HG03097 (cell line): ENCODE results near the gene ALOX12B.
"Not testable (repeated sequence)": the region's sequence is repeated elsewhere in the genome, so short reads cannot be mapped to it uniquely, and the experiment has no call there.

ENCODE experiments used
- ATAC-seq: cut with Tn5 transposase; IDR thresholded peaks from one replicate; pipeline ENCODE4 v1.9.1; 2021; ENCODE audit not compliant: unreplicated experiment, low FRiP score

The ALOX12B gene

DNA sequence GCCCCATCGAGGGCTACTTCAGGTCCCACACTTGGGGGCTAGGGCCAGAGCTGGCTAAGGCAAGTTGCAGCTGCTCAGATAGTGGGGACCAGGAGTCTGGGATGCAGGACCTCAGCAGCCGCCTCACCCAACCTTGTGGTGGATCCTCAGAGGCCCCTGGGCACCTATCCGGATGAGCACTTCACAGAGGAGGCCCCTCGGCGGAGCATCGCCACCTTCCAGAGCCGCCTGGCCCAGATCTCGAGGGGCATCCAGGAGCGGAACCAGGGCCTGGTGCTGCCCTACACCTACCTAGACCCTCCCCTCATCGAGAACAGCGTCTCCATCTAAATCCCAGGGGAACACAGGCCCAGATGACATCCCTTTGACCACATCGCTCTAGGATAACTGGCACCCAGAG, 39.3 kb downstream of the ALOX12B start:
- no peak for ATAC-seq

DNA sequence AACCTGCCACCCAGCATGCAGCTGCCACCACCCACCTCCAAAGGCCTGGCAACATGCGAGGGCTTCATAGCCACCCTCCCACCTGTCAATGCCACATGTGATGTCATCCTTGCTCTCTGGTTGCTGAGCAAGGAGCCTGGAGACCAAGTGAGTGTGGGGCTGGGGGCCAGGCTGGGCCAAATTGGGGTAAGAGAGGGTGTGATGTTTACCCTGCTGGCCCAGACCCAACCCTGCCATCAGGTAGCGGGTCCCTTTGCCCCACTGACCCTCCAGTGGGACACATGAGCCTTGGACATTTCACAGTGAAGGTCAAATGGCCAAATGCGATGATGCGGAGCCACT, 39.8 kb downstream of the ALOX12B start:
- ATAC-seq, result no peak

DNA sequence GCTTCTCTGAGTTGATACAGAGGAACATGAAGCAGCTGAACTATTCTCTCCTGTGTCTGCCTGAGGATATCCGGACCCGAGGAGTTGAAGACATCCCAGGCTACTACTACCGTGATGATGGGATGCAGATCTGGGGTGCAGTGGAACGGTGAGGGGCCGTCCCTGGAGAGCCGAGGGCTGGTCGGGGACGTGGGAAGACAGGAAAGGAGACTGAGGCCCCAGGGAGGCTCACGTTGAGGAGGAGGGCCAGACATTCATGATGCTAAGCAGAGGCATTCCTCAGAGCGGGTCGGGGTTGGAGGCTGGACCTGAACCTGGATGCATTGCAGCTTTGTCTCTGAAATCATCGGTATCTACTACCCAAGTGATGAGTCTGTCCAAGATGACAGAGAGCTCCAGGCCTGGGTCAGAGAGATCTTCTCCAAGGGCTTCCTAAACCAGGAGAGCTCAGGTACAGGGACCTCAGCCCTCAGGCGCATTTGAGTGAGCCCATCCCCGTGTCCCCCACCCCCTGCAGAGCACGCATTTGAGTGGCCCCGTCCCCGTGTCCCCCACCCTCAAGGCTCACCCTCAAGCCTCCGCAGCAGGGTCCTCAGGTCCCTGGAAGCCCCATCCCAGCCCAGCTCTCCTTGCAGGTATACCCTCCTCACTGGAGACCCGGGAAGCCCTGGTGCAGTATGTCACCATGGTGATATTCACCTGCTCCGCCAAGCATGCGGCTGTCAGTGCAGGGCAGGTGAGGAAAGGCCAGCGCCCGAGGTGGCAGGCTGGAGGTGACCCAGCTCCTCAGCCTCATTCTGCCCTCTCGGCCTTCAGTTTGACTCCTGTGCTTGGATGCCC, 40.4 kb downstream of the ALOX12B start:
- ATAC-seq, result no peak

DNA sequence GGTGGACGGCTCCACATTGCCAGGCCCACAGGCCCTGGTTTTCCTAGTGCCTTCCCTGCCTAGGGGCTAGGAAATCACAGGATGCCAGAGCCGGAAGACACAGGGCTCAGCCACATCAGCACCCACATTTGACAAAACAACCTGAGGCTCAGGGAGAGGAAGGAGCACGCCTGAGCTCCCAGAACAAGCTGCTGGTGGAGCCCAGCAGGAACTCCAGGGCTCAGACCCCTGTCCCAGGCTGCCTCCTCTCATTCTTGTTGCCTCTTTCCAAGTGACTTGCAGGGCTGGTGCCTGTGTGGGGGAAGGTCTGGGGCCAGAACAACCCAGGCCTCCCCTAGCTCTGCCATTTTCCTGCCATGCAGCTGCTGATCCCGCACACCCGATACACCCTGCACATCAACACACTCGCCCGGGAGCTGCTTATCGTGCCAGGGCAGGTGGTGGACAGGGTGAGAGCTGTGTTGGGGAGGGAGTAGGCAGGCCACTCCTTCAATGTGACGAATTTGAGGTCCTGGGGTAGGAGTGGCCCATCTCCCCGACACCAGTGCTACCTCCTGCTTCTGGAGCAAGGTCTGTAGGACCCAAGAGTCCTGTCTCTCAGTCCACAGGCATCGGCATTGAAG, 41.1 kb downstream of the ALOX12B start:
- ATAC-seq, result no peak

DNA sequence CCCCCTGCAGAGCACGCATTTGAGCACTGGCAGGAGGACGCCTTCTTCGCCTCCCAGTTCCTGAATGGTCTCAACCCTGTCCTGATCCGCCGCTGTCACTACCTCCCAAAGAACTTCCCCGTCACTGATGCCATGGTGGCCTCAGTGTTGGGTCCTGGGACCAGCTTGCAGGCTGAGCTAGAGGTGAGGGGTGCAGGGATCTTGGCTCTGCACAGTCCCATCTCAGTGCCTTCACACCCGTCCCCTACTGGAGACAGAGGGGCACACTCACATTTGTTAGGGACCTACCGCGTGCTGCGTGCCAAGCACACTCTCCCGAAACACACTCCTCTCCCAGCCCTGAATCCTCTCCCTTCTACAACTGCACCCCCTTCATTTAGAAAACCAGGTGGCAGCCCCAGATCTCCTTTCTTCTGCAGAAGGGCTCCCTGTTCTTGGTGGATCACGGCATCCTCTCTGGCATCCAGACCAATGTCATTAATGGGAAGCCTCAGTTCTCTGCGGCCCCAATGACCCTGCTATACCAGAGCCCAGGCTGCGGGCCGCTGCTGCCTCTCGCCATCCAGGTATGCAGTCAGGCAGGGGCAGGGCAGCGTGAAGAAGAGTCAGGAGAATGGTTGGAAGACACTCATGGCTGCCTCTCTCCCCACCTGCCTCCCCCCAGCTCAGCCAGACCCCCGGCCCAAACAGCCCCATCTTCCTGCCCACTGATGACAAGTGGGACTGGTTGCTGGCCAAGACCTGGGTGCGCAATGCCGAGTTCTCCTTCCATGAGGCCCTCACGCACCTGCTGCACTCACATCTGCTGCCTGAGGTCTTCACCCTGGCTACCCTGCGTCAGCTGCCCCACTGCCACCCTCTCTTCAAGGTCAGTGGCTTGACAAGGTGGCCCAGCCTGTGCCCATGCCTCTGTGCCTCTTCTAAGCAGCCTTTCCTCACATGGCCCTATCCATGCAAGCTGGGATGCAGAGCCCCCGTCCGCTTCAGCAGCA, 42.4 kb downstream of the ALOX12B start:
- ATAC-seq, result no peak

DNA sequence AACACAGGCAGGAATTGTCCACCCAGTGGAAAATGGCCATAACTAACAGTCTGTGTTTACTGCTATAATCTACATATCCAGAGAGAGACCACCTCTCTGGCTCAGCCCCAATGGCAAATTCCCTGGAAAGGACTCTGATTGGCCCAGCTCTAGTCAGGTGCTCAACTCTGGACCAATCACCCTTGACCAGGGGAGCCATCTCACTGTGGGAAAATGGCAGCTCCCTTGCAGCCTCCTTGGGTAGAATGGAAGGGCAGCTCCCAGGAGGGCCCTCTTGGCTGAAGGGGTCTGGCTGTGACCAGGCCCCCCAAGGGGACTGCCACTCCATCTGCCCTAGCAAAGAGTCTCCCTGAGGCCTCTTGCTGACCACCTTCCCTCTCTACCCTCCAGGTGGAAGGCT, 45.5 kb downstream of the ALOX12B start:
- no peak for ATAC-seq

DNA sequence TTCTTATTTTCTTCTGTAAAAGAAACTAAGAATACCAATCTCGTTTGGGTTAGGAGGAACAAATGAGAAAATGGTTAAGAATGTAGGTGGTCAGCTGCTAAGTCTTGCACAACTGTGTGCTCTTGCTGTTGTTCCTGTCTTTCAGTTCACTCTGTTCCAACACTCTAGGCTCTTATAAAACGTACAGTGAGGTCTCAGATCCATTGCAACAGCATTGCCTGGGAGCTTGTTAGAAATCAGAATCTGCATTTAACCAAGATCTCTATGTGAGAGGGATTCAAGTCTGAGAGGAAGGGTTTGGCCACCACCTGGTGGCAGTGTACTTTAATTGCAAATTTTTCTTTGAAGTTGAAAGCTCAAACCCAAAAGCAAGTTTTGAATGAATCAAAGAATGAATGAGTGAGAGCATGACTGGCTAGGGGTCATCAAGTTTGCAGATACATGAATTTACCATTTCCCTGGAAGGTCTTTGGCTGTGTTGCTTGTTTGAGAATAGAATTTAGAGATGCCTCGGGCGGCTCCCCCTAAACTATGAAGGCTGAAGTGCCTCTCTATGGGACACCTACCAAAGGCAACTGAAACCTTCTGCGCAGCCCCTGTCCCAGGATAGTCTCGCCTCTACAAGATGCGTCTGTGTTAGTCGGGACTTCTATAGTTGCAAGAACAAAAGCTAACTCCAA, 46.1 kb downstream of the ALOX12B start:
- ATAC-seq, result no peak

DNA sequence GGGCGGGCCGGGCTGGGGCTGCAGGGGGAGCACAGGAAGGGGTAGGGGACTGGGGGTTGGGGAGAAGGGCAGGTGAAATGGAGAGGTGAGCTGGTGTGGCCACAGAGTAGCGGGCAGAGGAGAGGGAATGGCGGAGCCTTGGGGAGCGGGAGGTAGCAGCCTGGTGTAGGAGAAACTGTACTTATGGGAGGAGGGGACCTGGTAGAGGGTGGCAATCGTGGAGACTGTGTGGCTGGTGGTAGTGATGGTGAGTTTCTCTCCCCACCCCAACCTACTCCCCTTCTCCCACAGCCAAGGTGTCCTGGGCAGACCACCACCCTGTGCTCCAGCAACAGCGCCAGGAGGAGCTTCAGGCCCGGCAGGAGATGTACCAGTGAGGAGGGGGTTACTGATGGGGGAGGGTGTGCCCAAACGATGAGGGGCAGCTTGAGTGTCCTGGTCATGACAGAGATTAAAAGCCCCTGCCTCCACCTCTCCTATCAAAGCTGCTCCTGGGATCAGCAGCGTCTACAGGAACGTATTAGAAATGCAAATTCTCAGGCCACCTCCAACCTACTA, 47.8 kb downstream of the ALOX12B start:
- ATAC-seq, result no peak

DNA sequence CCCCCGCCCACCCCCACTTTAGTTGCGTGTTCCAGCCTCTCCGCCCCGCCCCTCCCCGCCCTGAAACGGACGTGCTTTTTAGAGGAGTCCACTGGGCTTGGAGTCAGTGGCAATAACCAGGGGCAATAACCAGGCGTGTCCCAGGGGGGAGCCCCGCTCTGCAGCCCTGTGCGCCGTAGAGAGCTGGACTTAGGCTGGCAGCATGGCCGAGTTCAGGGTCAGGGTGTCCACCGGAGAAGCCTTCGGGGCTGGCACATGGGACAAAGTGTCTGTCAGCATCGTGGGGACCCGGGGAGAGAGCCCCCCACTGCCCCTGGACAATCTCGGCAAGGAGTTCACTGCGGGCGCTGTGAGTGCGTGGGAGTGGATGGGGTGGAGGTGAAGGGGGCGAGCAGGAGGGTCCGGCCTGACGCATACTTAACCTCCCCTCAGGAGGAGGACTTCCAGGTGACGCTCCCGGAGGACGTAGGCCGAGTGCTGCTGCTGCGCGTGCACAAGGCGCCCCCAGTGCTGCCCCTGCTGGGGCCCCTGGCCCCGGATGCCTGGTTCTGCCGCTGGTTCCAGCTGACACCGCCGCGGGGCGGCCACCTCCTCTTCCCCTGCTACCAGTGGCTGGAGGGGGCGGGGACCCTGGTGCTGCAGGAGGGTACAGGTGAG, 48.4 kb downstream of the ALOX12B start, which contains the start of gene ALOX15B:
Gene ALOX15B (plus strand): TSS at position 106 of the 657 bp plus-strand sequence. CDS start 97 bp downstream, at position 203.
- no peak for ATAC-seq

DNA sequence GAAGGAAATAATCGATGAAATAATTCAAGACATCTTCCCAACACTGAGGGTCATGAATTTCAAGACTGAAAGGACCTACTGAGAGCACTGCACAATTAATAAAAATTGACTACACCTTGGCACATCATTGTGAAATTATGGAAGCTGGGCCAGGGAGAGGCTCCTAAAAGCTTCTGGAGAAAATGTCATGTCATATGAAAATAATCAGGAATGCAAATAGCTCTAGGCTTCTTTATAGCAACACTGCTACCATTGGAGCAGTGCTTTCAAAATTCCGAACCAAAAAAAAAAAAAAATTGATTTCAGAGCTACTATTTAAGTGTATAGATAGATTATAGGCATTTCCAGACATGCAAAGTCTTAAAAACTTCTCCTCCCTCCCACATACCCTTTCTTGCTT, 55.1 kb downstream of the ALOX12B start:
- ATAC-seq, result no peak

DNA sequence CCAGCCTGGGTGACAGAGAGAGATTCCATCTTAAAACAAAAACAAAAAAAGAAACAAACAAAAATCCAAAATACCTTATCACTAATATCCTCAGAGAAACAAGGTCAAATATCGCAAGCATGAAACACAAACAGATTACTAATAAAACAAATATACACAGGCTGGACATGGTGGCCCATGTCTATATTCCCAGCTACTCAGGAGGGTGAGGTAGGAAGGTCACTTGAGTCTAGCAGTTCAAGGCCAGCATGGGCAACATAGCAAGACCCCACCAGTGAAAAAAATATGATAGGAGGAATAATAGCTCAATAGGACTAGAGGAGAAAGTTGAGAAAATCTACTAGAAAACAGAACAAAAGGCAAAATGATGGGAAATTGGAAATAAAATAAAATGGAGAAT, 55.6 kb downstream of the ALOX12B start:
- ATAC-seq, result no peak

DNA sequence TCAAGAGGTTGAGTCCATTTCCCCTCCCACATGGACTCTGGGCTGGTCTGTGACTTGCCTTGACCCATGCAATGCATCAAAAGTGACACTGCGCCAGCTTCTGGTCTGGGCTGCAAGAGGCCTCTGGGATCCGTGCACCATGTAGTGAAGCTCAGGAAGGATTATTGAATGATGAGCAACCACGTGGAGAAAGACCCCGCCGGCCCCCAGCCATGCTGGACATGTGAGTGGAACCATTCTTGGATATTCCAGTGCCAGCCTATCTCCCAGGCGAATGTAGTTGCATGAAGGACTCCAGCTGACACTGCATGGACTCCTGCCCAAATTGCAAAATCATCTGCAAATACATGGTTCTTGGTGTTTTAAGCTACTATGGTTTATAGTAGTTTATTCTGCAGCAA, 56.3 kb downstream of the ALOX12B start:
- ATAC-seq, result no peak

DNA sequence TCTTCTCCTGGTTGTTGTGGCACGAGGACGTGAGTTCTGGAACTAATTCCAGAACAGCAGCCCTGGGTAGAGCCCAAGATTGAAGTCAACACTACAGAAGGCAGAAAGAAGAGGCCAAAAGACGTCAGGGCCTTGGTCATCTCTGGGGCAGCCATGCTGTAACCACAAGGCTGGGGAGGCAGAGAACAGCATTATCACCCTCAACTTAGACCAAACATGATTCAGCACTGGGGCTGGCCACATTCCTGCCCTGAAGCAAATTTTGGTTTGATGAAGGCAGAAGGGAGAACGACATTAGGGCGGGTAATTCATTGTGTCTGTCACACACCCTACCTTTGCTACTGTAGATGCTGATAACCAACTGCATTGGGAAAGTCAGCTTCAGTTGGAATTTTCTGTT, 58.4 kb downstream of the ALOX12B start:
- no peak for ATAC-seq

DNA sequence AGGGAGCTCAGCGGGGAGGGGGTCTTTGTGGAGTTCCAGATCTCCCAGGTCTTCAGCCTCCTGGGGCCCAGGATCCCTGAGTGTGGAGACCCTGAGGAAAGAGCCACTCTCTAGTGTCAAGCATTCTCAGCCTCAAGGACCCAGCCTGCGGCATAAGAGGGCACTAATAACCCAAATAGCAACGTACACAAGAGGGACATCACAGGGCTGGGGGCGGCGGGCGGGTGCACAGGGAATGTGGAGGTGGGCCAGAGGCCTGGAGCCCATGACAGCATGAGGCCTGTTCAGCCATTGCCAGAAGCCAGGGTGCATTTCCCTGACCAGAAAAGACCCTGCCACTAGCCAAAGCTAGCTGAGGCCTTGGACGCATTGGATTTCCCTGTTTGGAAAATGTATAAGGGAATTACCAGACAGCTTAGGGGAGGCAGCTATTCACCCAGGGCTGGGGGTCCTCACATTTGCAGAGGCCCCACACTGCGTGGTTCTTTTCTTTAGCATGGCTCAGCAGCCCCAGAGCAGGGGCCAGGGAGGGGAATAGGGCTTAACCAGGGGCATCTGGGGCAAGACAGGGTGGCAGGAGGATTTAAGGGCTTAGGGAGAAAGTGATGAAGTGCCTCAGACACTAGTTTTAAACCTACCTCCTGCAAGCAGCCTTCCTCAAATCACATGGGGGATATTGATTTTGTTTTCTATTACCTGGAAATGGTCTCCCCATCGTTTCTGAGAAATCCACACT, 62.2 kb downstream of the ALOX12B start:
- ATAC-seq, result no peak

DNA sequence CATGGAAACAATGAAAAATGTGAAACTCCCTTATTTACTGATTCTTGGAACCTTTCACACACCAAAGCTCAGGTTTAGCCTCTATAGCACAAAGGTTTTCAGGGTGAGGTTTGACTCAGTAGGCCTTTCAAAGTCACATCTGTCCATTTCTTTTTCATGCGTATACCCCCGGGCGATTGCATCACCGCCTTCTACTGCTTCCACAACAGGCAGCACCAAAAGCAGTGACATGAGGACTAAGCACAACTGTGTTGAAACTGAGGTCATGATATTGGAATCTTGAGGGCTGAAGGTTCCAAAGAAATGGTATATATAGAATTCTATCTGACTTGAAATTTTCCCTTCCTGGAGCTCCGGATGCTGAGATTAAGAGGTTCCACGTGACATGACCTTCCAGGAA, 63.4 kb downstream of the ALOX12B start:
- not testable (repeated sequence) for ATAC-seq
